Measurements from ENCODE around the gene UBIAD1. TPM values are rescaled to one million over a fixed set of nuclear protein-coding genes. Genes with fewer than 3 reads are reported as not detected.

Gene UBIAD1
- total and polyA plus RNA-seq, 9 of the 15 experiments (the other 6 are each of a cell fraction or from before 2014, with no cell fraction given), result 6.2 to 34.3 (median 22.3) TPM

- 98% methylated on average over 8 of the region's 8 CpGs for WGBS (ENCODE audit: insufficient coverage, low coverage, missing lambda C conversion rate)
- TF ChIP-seq RREB1 (CRISPR knock-in tag; IDR thresholded peaks at IDR 0.05) (no peak), LCOR (CRISPR knock-in tag; IDR thresholded peaks at IDR 0.05) (no peak), PRPF4 (IDR thresholded peaks at IDR 0.05; ENCODE audit: insufficient read depth, low read depth, low read length, poor library complexity, severe bottlenecking) (no peak), ZNF639 (CRISPR knock-in tag; conservative IDR thresholded peaks at IDR 0.05 in 1 of 2, IDR thresholded peaks at IDR 0.05 in 1 of 2) (no peak), RBM34 (IDR thresholded peaks at IDR 0.05; ENCODE audit: borderline replicate concordance, insufficient read depth, low read length) (no peak), BCL6 (CRISPR knock-in tag; IDR thresholded peaks at IDR 0.05) (no peak), ZNF277 (CRISPR knock-in tag; IDR thresholded peaks at IDR 0.05; ENCODE audit: borderline replicate concordance) (no peak), ZBED1 (IDR thresholded peaks at IDR 0.05) (no peak)
- Histone ChIP-seq H3K9ac (ENCODE audit: insufficient read depth in 1 of 2, low read depth in 2 of 2, low read length in 2 of 2) (no peak overlapping the region), H2AFZ (ENCODE audit: low read depth, low read length) (no peak overlapping the region), H3K27me3 (ENCODE audit: control insufficient read depth in 2 of 2, insufficient read depth in 2 of 2, low read length in 2 of 2) (no peaks in the 10 kb centered on the region), H3K79me2 (ENCODE audit: control insufficient read depth, insufficient read depth, low read length) (no peaks in the 10 kb centered on the region), H3K9me3 (replicated peaks; ENCODE audit: control insufficient read depth, insufficient read depth, low read depth, low read length) (no peaks in the 10 kb centered on the region), H3K4me3 (no peak overlapping the region), H3K4me2 (ENCODE audit: insufficient read depth, low read length) (no peak overlapping the region), H3K9me1 (ENCODE audit: control insufficient read depth, insufficient read depth, low read length) (no peaks in the 10 kb centered on the region), H4K20me1 (replicated peaks; ENCODE audit: control insufficient read depth, insufficient read depth, low read length) (no peaks in the 10 kb centered on the region), H3K27ac (ENCODE audit: extremely low read depth, low read depth, low read length) (no peak overlapping the region), H3K4me1 (replicated peaks in 1 of 2; ENCODE audit: control insufficient read depth in 2 of 2, insufficient read depth in 2 of 2, low read length in 2 of 2) (no peaks in the 10 kb centered on the region), H3K36me3 (ENCODE audit: control insufficient read depth, insufficient read depth, low read length) (peaks cover 85% of the 10 kb centered on the region)
- CTCF ChIA-PET (ENCODE audit: low intra/inter-chr PET ratio), result no interaction called here
- DNase-seq (ENCODE audit: extremely low read depth in 1 of 4, low spot score in 3 of 4), result no peak
- no peak for ATAC-seq
- in situ Hi-C loops (cut with MboI) (no loop called here), intact Hi-C loops (cut with micrococcal nuclease) (no loop called here)
- POLR2A ChIA-PET, result interaction anchor here (0.6 to 3.8 kb wide), 4 partner anchors 9 to 629 kb away, joined by 3 to 23 read pairs (median 3); partner anchors contain the start of gene MTOR
- no peak for FAIRE-seq
- BruUV-seq (replicated peaks), result no TSS peak
These were observed 20.5 kb upstream of the UBIAD1 start for GRCh38 chr1:11252538-11252937.
